Upper lobe of left lung (tissue), 4 donors: ENCODE results near the gene OBSCN.
A peak's percentile ranks its signal among the peaks of the same experiment; 100 is the strongest.

ENCODE experiments used
- EP300 ChIP-seq, 4 donors: sonication (generic); formaldehyde crosslinking; IDR thresholded peaks; one replicate each; pipeline ENCODE4 v1.5.1; 2017; ENCODE audit warnings: antibody characterized with exemption in 4 of 4, control low read depth in 2 of 4
- POLR2A ChIP-seq, 4 donors: fragments of 450-650 bp; IDR thresholded peaks; one replicate each; pipeline ENCODE4 v1.5.1; 2016 to 2017; ENCODE audit warnings: antibody characterized with exemption in 4 of 4, mild to moderate bottlenecking in 2 of 4
- POLR2AphosphoS5 ChIP-seq, 2 donors: sonication (generic); formaldehyde crosslinking; IDR thresholded peaks; one replicate each; pipeline ENCODE4 v1.5.1; 2017; ENCODE audit warnings: antibody characterized with exemption in 2 of 2
- TF ChIP-seq, protein P1 (sequence below), 6 experiments: fragments of 450-650 bp in 4 of 6; fragments of 200-600 bp in 2 of 6; sonication (generic) in 2 of 6; IDR thresholded peaks; one replicate each; pipeline ENCODE4 v1.5.1; 2016 to 2019; ENCODE audit warnings: antibody characterized with exemption in 6 of 6

DNA sequence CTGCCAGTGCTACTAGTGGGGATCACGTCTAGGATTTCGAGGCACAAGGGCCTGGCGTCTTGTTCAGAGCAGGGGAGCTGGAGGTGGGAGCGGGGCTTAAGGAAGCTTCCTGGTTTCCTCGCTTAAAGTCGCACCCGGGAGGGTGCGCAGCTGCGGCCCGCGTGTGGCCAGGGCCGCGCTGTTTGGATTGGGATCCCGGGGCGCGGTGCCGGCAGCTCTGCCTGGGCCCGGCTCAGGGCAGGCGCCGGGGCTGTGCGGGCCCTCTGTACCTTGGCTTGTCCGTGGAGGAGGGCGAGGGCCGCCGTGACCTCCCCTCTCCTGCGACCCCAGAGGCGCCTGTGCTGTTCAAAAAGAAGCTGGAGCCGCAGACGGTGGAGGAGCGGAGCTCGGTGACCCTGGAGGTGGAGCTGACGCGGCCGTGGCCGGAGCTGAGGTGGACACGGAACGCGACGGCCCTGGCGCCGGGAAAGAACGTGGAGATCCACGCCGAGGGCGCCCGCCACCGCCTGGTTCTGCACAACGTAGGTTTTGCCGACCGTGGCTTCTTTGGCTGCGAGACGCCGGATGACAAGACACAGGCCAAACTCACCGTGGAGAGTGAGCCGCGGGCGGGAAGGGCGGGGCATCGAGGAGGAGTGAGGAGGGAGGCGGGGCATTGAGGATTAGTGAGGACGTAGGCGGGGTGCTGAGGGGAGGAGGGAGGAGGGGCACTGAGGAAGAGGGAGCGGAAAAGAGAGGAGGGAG lies 67.8 kb downstream of the OBSCN start:
- TF ChIP-seq POLR2A (IDR thresholded peaks at IDR 0.05) (peak in 1 of 4 donors; percentile 36), POLR2AphosphoS5 (IDR thresholded peaks at IDR 0.05) (peak in 1 of 2 donors; percentile 7), EP300 (IDR thresholded peaks at IDR 0.05) (no peak)
- TF ChIP-seq, protein P1, sequence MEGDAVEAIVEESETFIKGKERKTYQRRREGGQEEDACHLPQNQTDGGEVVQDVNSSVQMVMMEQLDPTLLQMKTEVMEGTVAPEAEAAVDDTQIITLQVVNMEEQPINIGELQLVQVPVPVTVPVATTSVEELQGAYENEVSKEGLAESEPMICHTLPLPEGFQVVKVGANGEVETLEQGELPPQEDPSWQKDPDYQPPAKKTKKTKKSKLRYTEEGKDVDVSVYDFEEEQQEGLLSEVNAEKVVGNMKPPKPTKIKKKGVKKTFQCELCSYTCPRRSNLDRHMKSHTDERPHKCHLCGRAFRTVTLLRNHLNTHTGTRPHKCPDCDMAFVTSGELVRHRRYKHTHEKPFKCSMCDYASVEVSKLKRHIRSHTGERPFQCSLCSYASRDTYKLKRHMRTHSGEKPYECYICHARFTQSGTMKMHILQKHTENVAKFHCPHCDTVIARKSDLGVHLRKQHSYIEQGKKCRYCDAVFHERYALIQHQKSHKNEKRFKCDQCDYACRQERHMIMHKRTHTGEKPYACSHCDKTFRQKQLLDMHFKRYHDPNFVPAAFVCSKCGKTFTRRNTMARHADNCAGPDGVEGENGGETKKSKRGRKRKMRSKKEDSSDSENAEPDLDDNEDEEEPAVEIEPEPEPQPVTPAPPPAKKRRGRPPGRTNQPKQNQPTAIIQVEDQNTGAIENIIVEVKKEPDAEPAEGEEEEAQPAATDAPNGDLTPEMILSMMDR (IDR thresholded peaks at IDR 0.05), result no peak
